Dermis microvascular lymphatic vessel endothelial cell (primary cell): Measurements from ENCODE around the gene SNX3. TPM values are rescaled to one million over a fixed set of nuclear protein-coding genes. Genes with fewer than 3 reads are reported as not detected.

Experiments
- total RNA-seq: library from RNA; depleted of rRNA; stranded (reverse); fragments of >200 nt; gene quantifications from 2 replicates; pipeline ENCODE4 v1.2.1, GENCODE V29; 2014

The SNX3 gene
- total RNA-seq, 1 donor from 2014 or later = 152 TPM

Other genes starting within 250 kb of the SNX3 start
- gene OSTM1, start 186.3 kb downstream of the SNX3 start, total RNA-seq = 16.3 and 25.9 TPM in 2 replicates
- gene NR2E1, start 95.0 kb downstream of the SNX3 start, total RNA-seq = not detected in 2 replicates
- 1.8 and 1.9 TPM in 2 replicates for gene AFG1L, start 34.0 kb upstream of the SNX3 start, total RNA-seq